Measurements from ENCODE around the gene GAS7.

The GAS7 gene

GRCh38 chr17:9944704-9945103 lies 253.7 kb downstream of the GAS7 start:
- DNase-seq (ENCODE audit: low spot score): no peak
- in situ Hi-C loops (cut with MboI; ENCODE audit: low pct_unique_long_range_greater_than_20kb, low sequenced_read_pairs, unreplicated experiment): no loop called here
- no peak for TF ChIP-seq CTCF (IDR thresholded peaks at IDR 0.05; ENCODE audit: extremely low read depth, insufficient read depth, missing control alignments)

GRCh38 chr17:9943343-9943742 lies 255.1 kb downstream of the GAS7 start:
- in situ Hi-C loops (cut with MboI; ENCODE audit: low pct_unique_long_range_greater_than_20kb, low sequenced_read_pairs, unreplicated experiment): no loop called here

GRCh38 chr17:9942885-9943284 lies 255.5 kb downstream of the GAS7 start:
- no peak for DNase-seq (ENCODE audit: low spot score)
- in situ Hi-C loops (cut with MboI; ENCODE audit: low pct_unique_long_range_greater_than_20kb, low sequenced_read_pairs, unreplicated experiment): no loop called here
- TF ChIP-seq CTCF (IDR thresholded peaks at IDR 0.05; ENCODE audit: extremely low read depth, insufficient read depth, missing control alignments): no peak

More at GRCh38 chr17:9943343-9943742, 255.1 kb downstream of the GAS7 start:
- no peak for DNase-seq (ENCODE audit: low spot score)
- TF ChIP-seq CTCF (IDR thresholded peaks at IDR 0.05; ENCODE audit: extremely low read depth, insufficient read depth, missing control alignments): no peak

- no peak for DNase-seq (ENCODE audit: low spot score)
- in situ Hi-C loops (cut with MboI; ENCODE audit: low pct_unique_long_range_greater_than_20kb, low sequenced_read_pairs, unreplicated experiment): no loop called here
- TF ChIP-seq CTCF (IDR thresholded peaks at IDR 0.05; ENCODE audit: extremely low read depth, insufficient read depth, missing control alignments): no peak
Observed at GRCh38 chr17:9941305-9941704, 257.1 kb downstream of the GAS7 start.

GRCh38 chr17:9940841-9941240 lies 257.6 kb downstream of the GAS7 start:
- TF ChIP-seq CTCF (IDR thresholded peaks at IDR 0.05; ENCODE audit: extremely low read depth, insufficient read depth, missing control alignments): no peak
- in situ Hi-C loops (cut with MboI; ENCODE audit: low pct_unique_long_range_greater_than_20kb, low sequenced_read_pairs, unreplicated experiment): no loop called here
- no peak for DNase-seq (ENCODE audit: low spot score)

- in situ Hi-C loops (cut with MboI; ENCODE audit: low pct_unique_long_range_greater_than_20kb, low sequenced_read_pairs, unreplicated experiment): no loop called here
- no peak for TF ChIP-seq CTCF (IDR thresholded peaks at IDR 0.05; ENCODE audit: extremely low read depth, insufficient read depth, missing control alignments)
Observed at GRCh38 chr17:9938764-9939163, 259.6 kb downstream of the GAS7 start.

GRCh38 chr17:9937901-9938300 lies 260.5 kb downstream of the GAS7 start:
- no peak for DNase-seq (ENCODE audit: low spot score)
- TF ChIP-seq CTCF (IDR thresholded peaks at IDR 0.05; ENCODE audit: extremely low read depth, insufficient read depth, missing control alignments): no peak
- in situ Hi-C loops (cut with MboI; ENCODE audit: low pct_unique_long_range_greater_than_20kb, low sequenced_read_pairs, unreplicated experiment): no loop called here

More at GRCh38 chr17:9938764-9939163, 259.6 kb downstream of the GAS7 start:
- no peak for DNase-seq (ENCODE audit: low spot score)

All from GM13977 (cell line).